GM12878 (cell line): Measurements from ENCODE around the gene PPP1R9B. TPM values are rescaled to one million over a fixed set of nuclear protein-coding genes. Genes with fewer than 3 reads are reported as not detected.

Source experiments
- ASH2L ChIP-seq: fragments of 300-600, 200-600 bp; sonication (generic); IDR thresholded peaks from 2 replicates; pipeline ENCODE4 v1.6.1; 2017; ENCODE audit warnings: low read depth, mild to moderate bottlenecking, borderline replicate concordance
- ATF7 ChIP-seq: fragments of 450-650 bp; IDR thresholded peaks from 2 replicates; pipeline ENCODE4 v1.6.1; 2016; ENCODE audit warnings: low read depth, mild to moderate bottlenecking
- GATAD2B ChIP-seq: fragments of 450-650 bp; conservative IDR thresholded peaks from 2 replicates; pipeline ENCODE4 v1.6.1; 2017; ENCODE audit warnings: low read depth, mild to moderate bottlenecking, moderate library complexity
- IRF3 ChIP-seq: fragments of 450-650 bp; IDR thresholded peaks from 2 replicates; pipeline ENCODE4 v1.6.1; 2014; ENCODE audit warnings: mild to moderate bottlenecking
- IRF4 ChIP-seq: IDR thresholded peaks from 2 replicates; pipeline ENCODE4 v1.6.1; 2011; ENCODE audit warnings: low read depth, low read length
- RBBP5 ChIP-seq: fragments of 200-600 bp; sonication (generic); conservative IDR thresholded peaks from 2 replicates; pipeline ENCODE4 v1.6.1; 2016
- SMARCA5 ChIP-seq: fragments of 450-650 bp; IDR thresholded peaks from 2 replicates; pipeline ENCODE4 v1.6.1; 2017; ENCODE audit warnings: mild to moderate bottlenecking
- SRF ChIP-seq, 2 experiments: IDR thresholded peaks; 2 replicates each; pipeline ENCODE4 v1.6.1; 2011; ENCODE audit warnings: low read depth in 2 of 2, low read length in 2 of 2, mild to moderate bottlenecking in 1 of 2, moderate library complexity in 1 of 2
- TAF1 ChIP-seq: IDR thresholded peaks from 2 replicates; pipeline ENCODE4 v1.6.1; 2011; ENCODE audit warnings: mild to moderate bottlenecking, low read depth, low read length, borderline replicate concordance
- TCF7 ChIP-seq: IDR thresholded peaks from 2 replicates; pipeline ENCODE4 v1.6.1; 2014; ENCODE audit warnings: antibody characterized with exemption, borderline replicate concordance
- YBX1 ChIP-seq: fragments of 450-650 bp; IDR thresholded peaks from 2 replicates; pipeline ENCODE4 v1.6.1; 2016; ENCODE audit warnings: antibody characterized with exemption
- ZBED1 ChIP-seq: IDR thresholded peaks from 2 replicates; pipeline ENCODE4 v1.6.1; 2016; ENCODE audit warnings: borderline replicate concordance
- ZBTB40 ChIP-seq: fragments of 450-650 bp; IDR thresholded peaks from 2 replicates; pipeline ENCODE4 v1.6.1; 2016; ENCODE audit warnings: mild to moderate bottlenecking, moderate library complexity, borderline replicate concordance
- ZNF274 ChIP-seq: IDR thresholded peaks from one replicate; pipeline ENCODE4 v1.8.0; 2011; ENCODE audit not compliant: insufficient read length, insufficient read depth
- polyA plus RNA-seq, 11 experiments: library from polyadenylated mRNA; depleted of rRNA in 4 of 11; unstranded in 6 of 11; stranded (reverse) in 5 of 11; fragments of >200 nt; fragmentation: Nextera tagmentation in 4 of 11; fragmentation: Illumina TruSeq in 1 of 11; extraction: Ambion mirVana in 4 of 11; extraction: Trizol in 1 of 11; gene quantifications; 1 replicate in 1 of 11; 2 replicates in 10 of 11; pipeline versions ENCODE4 v1.2.1 to v1.2.3, GENCODE V29; 2011 to 2016; ENCODE audit warnings: inconsistent platforms in 2 of 11, missing spikeins in 2 of 11, low read depth in 1 of 11
- total RNA-seq, 4 experiments: library from RNA; depleted of rRNA in 3 of 4; stranded (reverse); fragments of >200 nt in 3 of 4; fragmentation: Illumina TruSeq in 1 of 4; extraction: Trizol in 1 of 4; gene quantifications; 2 replicates each; pipeline versions ENCODE4 v1.2.1 to v1.2.3, GENCODE V29; 2013 to 2021
- TF ChIP-seq, protein P1 (sequence below): IDR thresholded peaks from 2 replicates; pipeline ENCODE4 v1.6.1; 2012; ENCODE audit warnings: mild to moderate bottlenecking, low read depth, low read length
- TF ChIP-seq, protein P2 (sequence below): IDR thresholded peaks from 2 replicates; pipeline ENCODE4 v1.6.1; 2012; ENCODE audit warnings: improper control_type of control experiment, low read depth, low read length; ENCODE audit not compliant: insufficient replicate concordance

The PPP1R9B gene
- total and polyA plus RNA-seq, 10 of the 15 experiments (the other 5 are each of a cell fraction or from before 2014, with no cell fraction given) = 0.20 to 107 (median 37.5) TPM

- TF ChIP-seq, protein P1, sequence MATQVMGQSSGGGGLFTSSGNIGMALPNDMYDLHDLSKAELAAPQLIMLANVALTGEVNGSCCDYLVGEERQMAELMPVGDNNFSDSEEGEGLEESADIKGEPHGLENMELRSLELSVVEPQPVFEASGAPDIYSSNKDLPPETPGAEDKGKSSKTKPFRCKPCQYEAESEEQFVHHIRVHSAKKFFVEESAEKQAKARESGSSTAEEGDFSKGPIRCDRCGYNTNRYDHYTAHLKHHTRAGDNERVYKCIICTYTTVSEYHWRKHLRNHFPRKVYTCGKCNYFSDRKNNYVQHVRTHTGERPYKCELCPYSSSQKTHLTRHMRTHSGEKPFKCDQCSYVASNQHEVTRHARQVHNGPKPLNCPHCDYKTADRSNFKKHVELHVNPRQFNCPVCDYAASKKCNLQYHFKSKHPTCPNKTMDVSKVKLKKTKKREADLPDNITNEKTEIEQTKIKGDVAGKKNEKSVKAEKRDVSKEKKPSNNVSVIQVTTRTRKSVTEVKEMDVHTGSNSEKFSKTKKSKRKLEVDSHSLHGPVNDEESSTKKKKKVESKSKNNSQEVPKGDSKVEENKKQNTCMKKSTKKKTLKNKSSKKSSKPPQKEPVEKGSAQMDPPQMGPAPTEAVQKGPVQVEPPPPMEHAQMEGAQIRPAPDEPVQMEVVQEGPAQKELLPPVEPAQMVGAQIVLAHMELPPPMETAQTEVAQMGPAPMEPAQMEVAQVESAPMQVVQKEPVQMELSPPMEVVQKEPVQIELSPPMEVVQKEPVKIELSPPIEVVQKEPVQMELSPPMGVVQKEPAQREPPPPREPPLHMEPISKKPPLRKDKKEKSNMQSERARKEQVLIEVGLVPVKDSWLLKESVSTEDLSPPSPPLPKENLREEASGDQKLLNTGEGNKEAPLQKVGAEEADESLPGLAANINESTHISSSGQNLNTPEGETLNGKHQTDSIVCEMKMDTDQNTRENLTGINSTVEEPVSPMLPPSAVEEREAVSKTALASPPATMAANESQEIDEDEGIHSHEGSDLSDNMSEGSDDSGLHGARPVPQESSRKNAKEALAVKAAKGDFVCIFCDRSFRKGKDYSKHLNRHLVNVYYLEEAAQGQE = no peak
- 0 out of 2 replicates have a peak, but pooled peaks have one; percentile 58 for TF ChIP-seq GATAD2B
- TF ChIP-seq ZNF274 = no peak
- no peak for TF ChIP-seq IRF4
- TF ChIP-seq IRF3 = no peak
- TF ChIP-seq SMARCA5 = no peak
- TF ChIP-seq ZBTB40 = no peak
- no peak for TF ChIP-seq YBX1
- TF ChIP-seq RBBP5 = no peak
- TF ChIP-seq, protein P2, sequence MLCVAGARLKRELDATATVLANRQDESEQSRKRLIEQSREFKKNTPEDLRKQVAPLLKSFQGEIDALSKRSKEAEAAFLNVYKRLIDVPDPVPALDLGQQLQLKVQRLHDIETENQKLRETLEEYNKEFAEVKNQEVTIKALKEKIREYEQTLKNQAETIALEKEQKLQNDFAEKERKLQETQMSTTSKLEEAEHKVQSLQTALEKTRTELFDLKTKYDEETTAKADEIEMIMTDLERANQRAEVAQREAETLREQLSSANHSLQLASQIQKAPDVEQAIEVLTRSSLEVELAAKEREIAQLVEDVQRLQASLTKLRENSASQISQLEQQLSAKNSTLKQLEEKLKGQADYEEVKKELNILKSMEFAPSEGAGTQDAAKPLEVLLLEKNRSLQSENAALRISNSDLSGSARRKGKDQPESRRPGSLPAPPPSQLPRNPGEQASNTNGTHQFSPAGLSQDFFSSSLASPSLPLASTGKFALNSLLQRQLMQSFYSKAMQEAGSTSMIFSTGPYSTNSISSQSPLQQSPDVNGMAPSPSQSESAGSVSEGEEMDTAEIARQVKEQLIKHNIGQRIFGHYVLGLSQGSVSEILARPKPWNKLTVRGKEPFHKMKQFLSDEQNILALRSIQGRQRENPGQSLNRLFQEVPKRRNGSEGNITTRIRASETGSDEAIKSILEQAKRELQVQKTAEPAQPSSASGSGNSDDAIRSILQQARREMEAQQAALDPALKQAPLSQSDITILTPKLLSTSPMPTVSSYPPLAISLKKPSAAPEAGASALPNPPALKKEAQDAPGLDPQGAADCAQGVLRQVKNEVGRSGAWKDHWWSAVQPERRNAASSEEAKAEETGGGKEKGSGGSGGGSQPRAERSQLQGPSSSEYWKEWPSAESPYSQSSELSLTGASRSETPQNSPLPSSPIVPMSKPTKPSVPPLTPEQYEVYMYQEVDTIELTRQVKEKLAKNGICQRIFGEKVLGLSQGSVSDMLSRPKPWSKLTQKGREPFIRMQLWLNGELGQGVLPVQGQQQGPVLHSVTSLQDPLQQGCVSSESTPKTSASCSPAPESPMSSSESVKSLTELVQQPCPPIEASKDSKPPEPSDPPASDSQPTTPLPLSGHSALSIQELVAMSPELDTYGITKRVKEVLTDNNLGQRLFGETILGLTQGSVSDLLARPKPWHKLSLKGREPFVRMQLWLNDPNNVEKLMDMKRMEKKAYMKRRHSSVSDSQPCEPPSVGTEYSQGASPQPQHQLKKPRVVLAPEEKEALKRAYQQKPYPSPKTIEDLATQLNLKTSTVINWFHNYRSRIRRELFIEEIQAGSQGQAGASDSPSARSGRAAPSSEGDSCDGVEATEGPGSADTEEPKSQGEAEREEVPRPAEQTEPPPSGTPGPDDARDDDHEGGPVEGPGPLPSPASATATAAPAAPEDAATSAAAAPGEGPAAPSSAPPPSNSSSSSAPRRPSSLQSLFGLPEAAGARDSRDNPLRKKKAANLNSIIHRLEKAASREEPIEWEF = no peak
- no peak for TF ChIP-seq ASH2L
- no peak for TF ChIP-seq TAF1
- no peak for TF ChIP-seq TCF7
- no peak for TF ChIP-seq SRF (IDR thresholded peaks at IDR 0.05; ENCODE audit: low read depth in 2 of 2, low read length in 2 of 2)
- TF ChIP-seq ZBED1 = no peak
- no peak for TF ChIP-seq ATF7
Observed at GRCh38 chr17:50129728-50130558, 20.5 kb downstream of the PPP1R9B start, which contains the start of gene SAMD14 (continued).
